Measurements from ENCODE around the gene TNFRSF1B. TPM values are rescaled to one million over a fixed set of nuclear protein-coding genes. Genes with fewer than 3 reads are reported as not detected.

The TNFRSF1B gene
- total and polyA plus RNA-seq, 2 of the 8 experiments (the other 6 are each of a cell fraction or from before 2014, with no cell fraction given) = 1.7 to 2.9 TPM

- Histone ChIP-seq H3K18ac (ENCODE audit: extremely low read depth, low read length) (no peak overlapping the region), H3K56ac (replicated peaks; ENCODE audit: insufficient read length, low read depth, low read length) (no peak overlapping the region), H2BK15ac (ENCODE audit: low read length) (0 out of 2 replicates have a peak overlapping the region, but pooled peaks have one; percentile 46), H4K8ac (ENCODE audit: extremely low read depth, insufficient read depth, low read length) (no peak overlapping the region), H2AFZ (ENCODE audit: low read length) (no peak overlapping the region), H2BK120ac (replicated peaks; ENCODE audit: low read depth, low read length) (no peak overlapping the region), H3K4me2 (ENCODE audit: insufficient read depth in 1 of 2, low read depth in 2 of 2, low read length in 2 of 2) (no peak overlapping the region), H3K9ac (replicated peaks in 1 of 4; ENCODE audit: extremely low read depth in 1 of 4, low read depth in 3 of 4, low read length in 3 of 4) (no peak overlapping the region), H2BK20ac (ENCODE audit: low read length) (no peak overlapping the region), H2BK5ac (ENCODE audit: low read depth, low read length) (no peak overlapping the region), H3K23me2 (ENCODE audit: low read depth, low read length) (no peaks in the 10 kb centered on the region), H4K20me1 (replicated peaks in 1 of 2; ENCODE audit: control insufficient read depth in 1 of 2, insufficient read depth in 2 of 2, low read length in 2 of 2) (no peaks in the 10 kb centered on the region), H3K79me2 (ENCODE audit: control insufficient read depth in 1 of 2, insufficient read depth in 2 of 2, low read length in 2 of 2) (no peaks in the 10 kb centered on the region), H3K4me3 (ENCODE audit: extremely low read depth in 1 of 4, insufficient read depth in 2 of 4, low read depth in 3 of 4, low read length in 4 of 4) (no peak overlapping the region), H3K4ac (replicated peaks; ENCODE audit: insufficient read length, low read depth, low read length) (no peak overlapping the region), H2AK5ac (ENCODE audit: low read depth, low read length) (no peak overlapping the region), H3K9me3 (ENCODE audit: insufficient read depth in 2 of 2, low read depth in 1 of 2, low read length in 1 of 2) (peaks cover 0 to 13% of the 10 kb centered on the region in 2 experiments; a peak in 1 of 4 replicates), H4K91ac (replicated peaks; ENCODE audit: insufficient read length, low read length) (no peak overlapping the region), H3K23ac (ENCODE audit: insufficient read length) (no peak overlapping the region), H3K27me3 (replicated peaks in 1 of 4; ENCODE audit: control insufficient read depth in 3 of 4, extremely low read depth in 1 of 4, insufficient read depth in 3 of 4, low read length in 3 of 4) (no peaks in the 10 kb centered on the region), H3K27ac (ENCODE audit: low read depth, low read length) (no peak overlapping the region), H4K5ac (ENCODE audit: insufficient read length, low read depth, low read length) (no peak overlapping the region), H3K4me1 (replicated peaks in 1 of 4; ENCODE audit: control insufficient read depth in 3 of 4, insufficient read depth in 4 of 4, low read length in 3 of 4) (peaks cover 0 to 16% (median 3%) of the 10 kb centered on the region in 4 experiments; a peak in 5 of 7 replicates), H3K79me1 (ENCODE audit: low read depth, low read length) (no peaks in the 10 kb centered on the region), H3K14ac (ENCODE audit: insufficient read length) (no peak overlapping the region), H2BK12ac (ENCODE audit: low read depth, low read length) (no peak overlapping the region), H3K36me3 (ENCODE audit: control insufficient read depth in 2 of 4, insufficient read depth in 4 of 4, low read length in 3 of 4) (no peaks in the 10 kb centered on the region)
- DNase-seq (ENCODE audit: low read depth in 1 of 2, low spot score in 2 of 2) = no peak
- FAIRE-seq = no peak
- POLR2A ChIA-PET (ENCODE audit: partially characterized antibody) = no interaction called here
- CTCF ChIA-PET (ENCODE audit: partially characterized antibody) = interaction anchor here (1.5 to 9.7 kb wide), 6 partner anchors 9 to 75 kb away, joined by 4 to 165 read pairs (median 10); no protein-coding TSS in a partner anchor
- WGBS, 2 experiments (ENCODE audit: extremely low coverage in 1 of 2, insufficient coverage in 1 of 2, insufficient read length in 1 of 2, insufficient replicate concordance in 2 of 2, low coverage in 1 of 2, low lambda C conversion rate in 2 of 2, missing lambda C conversion rate in 1 of 2) = 92% methylated on average over 7 of the region's 7 CpGs; no CpG with 5 or more reads in 1 of the 2 experiments
- no peak for TF ChIP-seq TAF1 (IDR thresholded peaks at IDR 0.05; ENCODE audit: low read depth, low read length)
- no peak for TF ChIP-seq YY1 (IDR thresholded peaks at IDR 0.05; ENCODE audit: low read depth, low read length)
- TF ChIP-seq, protein P1, sequence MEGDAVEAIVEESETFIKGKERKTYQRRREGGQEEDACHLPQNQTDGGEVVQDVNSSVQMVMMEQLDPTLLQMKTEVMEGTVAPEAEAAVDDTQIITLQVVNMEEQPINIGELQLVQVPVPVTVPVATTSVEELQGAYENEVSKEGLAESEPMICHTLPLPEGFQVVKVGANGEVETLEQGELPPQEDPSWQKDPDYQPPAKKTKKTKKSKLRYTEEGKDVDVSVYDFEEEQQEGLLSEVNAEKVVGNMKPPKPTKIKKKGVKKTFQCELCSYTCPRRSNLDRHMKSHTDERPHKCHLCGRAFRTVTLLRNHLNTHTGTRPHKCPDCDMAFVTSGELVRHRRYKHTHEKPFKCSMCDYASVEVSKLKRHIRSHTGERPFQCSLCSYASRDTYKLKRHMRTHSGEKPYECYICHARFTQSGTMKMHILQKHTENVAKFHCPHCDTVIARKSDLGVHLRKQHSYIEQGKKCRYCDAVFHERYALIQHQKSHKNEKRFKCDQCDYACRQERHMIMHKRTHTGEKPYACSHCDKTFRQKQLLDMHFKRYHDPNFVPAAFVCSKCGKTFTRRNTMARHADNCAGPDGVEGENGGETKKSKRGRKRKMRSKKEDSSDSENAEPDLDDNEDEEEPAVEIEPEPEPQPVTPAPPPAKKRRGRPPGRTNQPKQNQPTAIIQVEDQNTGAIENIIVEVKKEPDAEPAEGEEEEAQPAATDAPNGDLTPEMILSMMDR (IDR thresholded peaks at IDR 0.05; ENCODE audit: control extremely low read depth in 1 of 3, insufficient read depth in 1 of 3, low read depth in 1 of 3, low read length in 3 of 3) = no peak
- TF ChIP-seq CBX5 (IDR thresholded peaks at IDR 0.05; ENCODE audit: low read depth, low read length) = no peak
- no peak for TF ChIP-seq TEAD4 (IDR thresholded peaks at IDR 0.05; ENCODE audit: low read depth, low read length)
- TF ChIP-seq HDAC6 (IDR thresholded peaks at IDR 0.05; ENCODE audit: low read depth, low read length) = no peak
- no peak for TF ChIP-seq CEBPB (IDR thresholded peaks at IDR 0.05; ENCODE audit: low read depth, low read length)
- TF ChIP-seq SRF (IDR thresholded peaks at IDR 0.05; ENCODE audit: low read depth, low read length) = no peak
- TF ChIP-seq JUN (IDR thresholded peaks at IDR 0.05; ENCODE audit: low read depth, low read length) = no peak
- TF ChIP-seq KDM4A (IDR thresholded peaks at IDR 0.05; ENCODE audit: low read depth, low read length, severe bottlenecking) = no peak
- no peak for TF ChIP-seq SIX5 (IDR thresholded peaks at IDR 0.05; ENCODE audit: low read depth, low read length)
- no peak for TF ChIP-seq NRF1 (IDR thresholded peaks at IDR 0.05; ENCODE audit: low read depth, low read length)
- TF ChIP-seq POLR2A (IDR thresholded peaks at IDR 0.05; ENCODE audit: control extremely low read depth in 1 of 2, low read depth in 2 of 2, low read length in 2 of 2) = no peak
Observed at GRCh38 chr1:12181568-12181967, 14.8 kb downstream of the TNFRSF1B start.

All from H1 (cell line).